ENCODE results near the gene PBX3.

- TF ChIP-seq, protein P1, sequence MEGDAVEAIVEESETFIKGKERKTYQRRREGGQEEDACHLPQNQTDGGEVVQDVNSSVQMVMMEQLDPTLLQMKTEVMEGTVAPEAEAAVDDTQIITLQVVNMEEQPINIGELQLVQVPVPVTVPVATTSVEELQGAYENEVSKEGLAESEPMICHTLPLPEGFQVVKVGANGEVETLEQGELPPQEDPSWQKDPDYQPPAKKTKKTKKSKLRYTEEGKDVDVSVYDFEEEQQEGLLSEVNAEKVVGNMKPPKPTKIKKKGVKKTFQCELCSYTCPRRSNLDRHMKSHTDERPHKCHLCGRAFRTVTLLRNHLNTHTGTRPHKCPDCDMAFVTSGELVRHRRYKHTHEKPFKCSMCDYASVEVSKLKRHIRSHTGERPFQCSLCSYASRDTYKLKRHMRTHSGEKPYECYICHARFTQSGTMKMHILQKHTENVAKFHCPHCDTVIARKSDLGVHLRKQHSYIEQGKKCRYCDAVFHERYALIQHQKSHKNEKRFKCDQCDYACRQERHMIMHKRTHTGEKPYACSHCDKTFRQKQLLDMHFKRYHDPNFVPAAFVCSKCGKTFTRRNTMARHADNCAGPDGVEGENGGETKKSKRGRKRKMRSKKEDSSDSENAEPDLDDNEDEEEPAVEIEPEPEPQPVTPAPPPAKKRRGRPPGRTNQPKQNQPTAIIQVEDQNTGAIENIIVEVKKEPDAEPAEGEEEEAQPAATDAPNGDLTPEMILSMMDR (conservative IDR thresholded peaks at IDR 0.05): no peak
- no peak for TF ChIP-seq ZFX (IDR thresholded peaks at IDR 0.05)
These were observed 268.3 kb downstream of the PBX3 start for GRCh38 chr9:126015424-126015823.

Measured in C4-2B (cell line).